ENCODE data around the gene CCDC87. TPM values are rescaled to one million over a fixed set of nuclear protein-coding genes. Genes with fewer than 3 reads are reported as not detected.

Gene CCDC87
- total and polyA plus RNA-seq, 2 of the 8 experiments (the other 6 are each of a cell fraction or from before 2014, with no cell fraction given) = 0.32 to 0.99 TPM

- TF ChIP-seq RNF2 (IDR thresholded peaks at IDR 0.05; ENCODE audit: borderline replicate concordance, low read depth, low read length, missing control alignments, poor library complexity, severe bottlenecking) = no peak
- no peak for TF ChIP-seq SIX5 (IDR thresholded peaks at IDR 0.05; ENCODE audit: low read depth, low read length)
- TF ChIP-seq SRF (IDR thresholded peaks at IDR 0.05; ENCODE audit: low read depth, low read length) = no peak
Measured at GRCh38 chr11:66624450-66624849, 31.6 kb upstream of the CCDC87 start (continued).
